ENCODE data around the gene ZDHHC6.
"Not testable (repeated sequence)": the region's sequence is repeated elsewhere in the genome, so short reads cannot be mapped to it uniquely, and the experiment has no call there.

Gene ZDHHC6

GRCh38 chr10:112446055-112446854, 459 bp downstream of the ZDHHC6 start:
- DNase-seq (ENCODE audit: low read depth in 1 of 2, low spot score in 1 of 2) = no peak

DNA sequence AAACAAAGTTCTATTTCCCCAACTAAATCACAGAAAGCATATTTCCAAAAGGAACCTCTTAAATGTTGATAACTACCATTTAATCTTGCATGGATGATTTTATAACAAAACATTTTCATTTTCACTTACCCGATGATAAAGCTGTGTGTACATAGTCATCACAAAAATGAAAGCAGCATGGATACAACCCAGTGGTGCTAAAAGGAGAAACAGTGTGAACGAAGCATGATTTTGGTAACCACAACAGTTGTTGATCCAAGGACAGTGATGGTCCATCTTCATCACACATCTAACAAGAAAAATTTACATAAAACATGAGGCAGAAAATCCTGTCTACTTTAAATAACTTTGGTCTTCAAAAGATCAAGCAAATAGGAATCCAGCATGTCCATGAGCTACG, 4.7 kb downstream of the ZDHHC6 start:
- no peak for DNase-seq (ENCODE audit: low read depth in 1 of 2, low spot score in 1 of 2)

DNA sequence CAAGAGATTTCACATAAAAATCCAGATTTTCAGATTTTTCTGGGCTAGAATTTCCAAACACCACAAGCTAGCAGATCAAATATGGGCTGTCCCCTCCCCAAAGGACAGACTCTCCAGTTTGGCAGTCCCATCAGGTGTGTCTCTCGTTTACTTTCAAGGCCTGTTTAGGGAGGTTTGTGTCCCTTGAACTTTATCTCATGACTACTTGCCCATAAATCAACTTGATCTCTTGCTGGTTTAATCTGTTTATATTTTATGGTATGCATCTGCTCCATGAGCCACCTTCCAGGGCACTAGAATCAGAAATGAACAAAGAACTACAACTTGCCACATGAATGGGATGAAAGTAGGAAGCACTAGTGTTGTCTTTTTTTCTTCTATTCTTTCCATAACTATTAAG, 5.2 kb downstream of the ZDHHC6 start:
- no peak for DNase-seq (ENCODE audit: low read depth in 1 of 2, low spot score in 1 of 2)

DNA sequence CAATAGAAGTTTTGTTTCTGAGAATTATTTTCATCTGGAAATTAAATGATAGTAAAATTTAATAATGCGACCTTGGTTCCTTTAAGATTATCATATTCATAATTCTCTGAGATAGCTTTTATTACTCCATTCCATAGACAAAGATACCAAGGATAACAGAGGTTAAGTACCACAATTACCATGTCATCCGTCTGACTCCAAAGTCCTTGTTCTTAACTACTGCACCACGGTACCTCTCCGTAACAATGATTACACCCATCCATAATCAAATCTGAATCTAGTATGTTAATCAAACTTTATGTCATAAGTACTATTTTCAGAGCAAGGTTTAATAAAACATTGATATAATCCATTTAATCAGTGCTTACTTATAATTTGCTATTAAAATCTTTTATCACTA, 8.4 kb downstream of the ZDHHC6 start:
- no peak for DNase-seq (ENCODE audit: low read depth in 1 of 2, low spot score in 1 of 2)

GRCh38 chr10:112434988-112435619, 11.6 kb downstream of the ZDHHC6 start:
- no peak for DNase-seq (ENCODE audit: low read depth in 1 of 2, low spot score in 1 of 2)

DNA sequence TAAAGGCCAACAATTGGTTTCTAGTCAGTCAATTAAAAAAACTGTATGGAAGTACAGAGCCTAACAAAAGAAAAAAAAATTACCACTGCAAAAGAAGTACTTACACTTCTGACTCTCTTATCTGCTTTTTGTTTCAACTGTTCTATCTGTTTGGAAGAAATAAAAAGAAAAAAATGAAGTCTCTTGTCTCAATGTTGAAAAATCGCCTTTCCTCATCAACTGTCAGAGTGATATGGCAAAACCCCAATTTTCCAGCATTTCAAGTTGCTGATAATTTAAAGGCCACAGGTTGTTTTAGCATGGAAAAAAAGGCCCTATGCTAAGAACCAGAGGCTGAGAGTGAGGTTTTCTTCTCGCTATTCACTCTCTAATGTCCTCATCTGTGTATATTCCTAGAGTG, 13.6 kb downstream of the ZDHHC6 start:
- DNase-seq (ENCODE audit: low read depth in 1 of 2, low spot score in 1 of 2) = no peak

DNA sequence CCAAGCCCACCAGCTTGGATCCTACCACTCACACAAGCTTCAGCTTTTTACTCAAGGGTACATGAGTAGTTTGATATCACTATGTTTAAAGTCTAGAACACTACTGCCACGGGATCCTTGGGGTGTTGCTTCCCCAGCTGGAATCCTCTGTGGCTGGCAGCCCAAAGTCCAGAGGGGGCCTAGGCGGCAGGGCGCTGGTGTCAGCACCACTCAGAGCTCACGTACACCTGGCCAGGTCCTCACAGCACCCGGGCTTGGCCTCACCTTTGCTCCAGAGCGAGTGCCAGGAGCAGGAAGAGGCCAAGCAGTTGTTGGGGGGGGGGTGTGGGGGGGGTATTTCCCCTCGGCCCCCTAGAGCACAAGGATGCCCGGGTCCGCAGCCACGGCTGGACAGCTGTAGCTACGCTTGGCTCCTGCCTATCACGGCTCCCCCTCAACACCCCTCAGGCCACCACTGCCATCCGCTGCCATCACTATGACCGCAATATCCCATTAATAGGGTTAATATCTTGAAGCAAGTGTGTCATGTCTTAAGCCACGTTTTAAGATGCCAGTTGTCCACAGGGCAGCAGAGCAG, 17.0 kb downstream of the ZDHHC6 start:
- DNase-seq (ENCODE audit: low read depth in 1 of 2, low spot score in 1 of 2) = no peak

GRCh38 chr10:112429147-112429546, 17.6 kb downstream of the ZDHHC6 start:
- no peak for DNase-seq (ENCODE audit: low read depth in 1 of 2, low spot score in 1 of 2)

GRCh38 chr10:112426111-112426510, 20.6 kb downstream of the ZDHHC6 start:
- DNase-seq (ENCODE audit: low read depth in 1 of 2, low spot score in 1 of 2) = no peak

- no peak for DNase-seq (ENCODE audit: low read depth in 1 of 2, low spot score in 1 of 2)
Measured at GRCh38 chr10:112424651-112425050, 22.1 kb downstream of the ZDHHC6 start.

GRCh38 chr10:112421731-112422130, 25.0 kb downstream of the ZDHHC6 start:
- no peak for DNase-seq (ENCODE audit: low read depth in 1 of 2, low spot score in 1 of 2)

GRCh38 chr10:112412696-112413095, 34.0 kb downstream of the ZDHHC6 start:
- no peak for DNase-seq (ENCODE audit: low read depth in 1 of 2, low spot score in 1 of 2)

DNA sequence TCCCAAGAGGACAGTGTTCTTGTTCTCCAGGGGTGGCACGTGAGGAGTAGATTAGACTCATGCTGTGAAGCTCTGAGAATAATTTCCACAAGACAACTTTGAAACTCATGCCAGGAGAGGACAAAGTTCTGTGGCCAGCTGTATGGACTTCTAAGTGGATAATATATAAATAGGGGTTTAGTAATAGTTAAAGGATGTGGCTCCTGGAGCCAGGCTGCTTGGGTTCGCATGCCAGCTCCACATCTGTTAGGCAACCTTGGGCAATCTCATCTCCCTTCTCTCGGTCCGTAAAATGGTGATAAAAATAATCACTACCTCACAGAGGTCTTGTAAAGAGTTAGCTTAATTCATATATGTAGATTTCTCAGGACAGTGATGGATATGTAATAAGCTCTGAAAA, 37.0 kb downstream of the ZDHHC6 start:
- DNase-seq (ENCODE audit: low read depth in 1 of 2, low spot score in 1 of 2) = no peak

DNA sequence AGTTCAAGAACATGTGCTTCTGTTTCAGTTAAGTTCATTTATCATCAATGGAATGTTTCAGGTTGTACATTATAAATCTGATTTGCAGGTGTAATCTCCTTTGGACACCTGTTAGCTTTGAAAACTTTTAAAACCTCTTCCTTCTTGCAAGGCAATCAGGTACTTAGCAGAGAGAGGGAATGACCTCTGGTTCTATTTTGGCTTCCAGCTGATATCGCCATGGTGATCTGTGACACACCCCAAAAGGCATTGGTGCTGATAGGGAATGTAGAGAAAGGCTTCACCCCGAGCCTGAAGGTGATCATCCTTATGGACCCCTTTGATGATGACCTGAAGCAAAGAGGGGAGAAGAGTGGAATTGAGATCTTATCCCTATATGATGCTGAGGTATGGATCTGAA, 37.4 kb downstream of the ZDHHC6 start:
- no peak for DNase-seq (ENCODE audit: low read depth in 1 of 2, low spot score in 1 of 2)

- DNase-seq (ENCODE audit: low read depth in 1 of 2, low spot score in 1 of 2) = no peak
Measured at GRCh38 chr10:112407696-112408095, 39.0 kb downstream of the ZDHHC6 start.

DNA sequence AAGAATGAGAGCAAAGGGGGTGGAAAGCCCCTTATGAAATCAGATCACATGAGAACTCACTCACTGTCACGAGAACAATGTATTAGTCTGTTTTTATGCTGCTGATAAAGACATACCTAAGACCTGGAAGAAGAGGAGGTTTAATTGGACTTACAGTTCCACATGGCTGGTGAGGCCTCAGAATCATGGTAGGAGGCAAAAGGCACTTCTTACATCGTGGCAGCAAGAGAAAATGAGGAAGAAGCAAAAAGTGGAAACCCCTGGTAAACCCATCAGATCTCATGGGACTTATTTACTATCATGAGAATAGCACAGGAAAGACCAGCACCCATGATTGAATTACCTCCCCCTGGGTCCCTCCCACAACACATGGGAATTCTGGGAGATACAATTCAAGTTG, 39.9 kb downstream of the ZDHHC6 start:
- DNase-seq (ENCODE audit: low read depth in 1 of 2, low spot score in 1 of 2) = not testable (repeated sequence)

DNA sequence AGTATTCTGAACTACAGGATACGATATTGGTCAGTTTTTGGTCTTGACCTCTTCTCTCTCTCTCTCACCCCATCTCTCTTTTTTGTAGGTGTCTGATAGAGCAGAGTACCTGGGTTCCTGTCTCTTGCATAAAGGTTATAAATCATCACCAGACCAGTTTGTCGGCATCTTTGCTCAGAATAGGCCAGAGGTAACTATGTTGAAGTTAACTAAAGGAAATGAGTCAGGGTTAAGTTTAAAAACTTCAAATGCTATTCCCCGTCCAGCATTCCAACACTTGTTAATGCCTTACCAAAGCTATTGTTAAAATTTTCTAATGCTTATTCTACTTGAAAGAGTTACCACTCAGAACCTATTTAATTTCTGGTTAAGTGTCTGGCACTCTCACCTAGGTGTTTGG, 42.1 kb downstream of the ZDHHC6 start:
- DNase-seq (ENCODE audit: low read depth in 1 of 2, low spot score in 1 of 2) = no peak

DNA sequence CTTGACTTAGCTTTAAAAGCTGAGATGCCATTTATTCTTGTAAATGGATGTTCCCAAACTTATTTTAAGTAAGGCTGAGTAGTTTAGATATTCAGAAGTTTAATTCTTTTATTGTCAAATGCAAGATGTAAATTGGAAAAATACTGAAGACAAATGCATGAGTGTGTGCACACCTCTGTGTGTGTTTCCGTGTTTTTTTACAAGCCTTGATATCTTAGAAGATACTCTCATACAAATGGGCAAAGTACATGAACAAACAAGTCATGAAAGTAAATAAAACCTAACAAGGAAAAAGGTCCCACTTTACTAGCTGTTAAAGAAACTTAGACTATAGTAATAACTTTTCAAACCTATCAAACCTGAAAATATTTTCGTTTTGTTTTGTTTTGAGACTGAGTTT, 43.8 kb downstream of the ZDHHC6 start:
- DNase-seq (ENCODE audit: low read depth in 1 of 2, low spot score in 1 of 2) = no peak

- no peak for DNase-seq (ENCODE audit: low read depth in 1 of 2, low spot score in 1 of 2)
Measured at GRCh38 chr10:112397592-112397991, 49.1 kb downstream of the ZDHHC6 start.

DNA sequence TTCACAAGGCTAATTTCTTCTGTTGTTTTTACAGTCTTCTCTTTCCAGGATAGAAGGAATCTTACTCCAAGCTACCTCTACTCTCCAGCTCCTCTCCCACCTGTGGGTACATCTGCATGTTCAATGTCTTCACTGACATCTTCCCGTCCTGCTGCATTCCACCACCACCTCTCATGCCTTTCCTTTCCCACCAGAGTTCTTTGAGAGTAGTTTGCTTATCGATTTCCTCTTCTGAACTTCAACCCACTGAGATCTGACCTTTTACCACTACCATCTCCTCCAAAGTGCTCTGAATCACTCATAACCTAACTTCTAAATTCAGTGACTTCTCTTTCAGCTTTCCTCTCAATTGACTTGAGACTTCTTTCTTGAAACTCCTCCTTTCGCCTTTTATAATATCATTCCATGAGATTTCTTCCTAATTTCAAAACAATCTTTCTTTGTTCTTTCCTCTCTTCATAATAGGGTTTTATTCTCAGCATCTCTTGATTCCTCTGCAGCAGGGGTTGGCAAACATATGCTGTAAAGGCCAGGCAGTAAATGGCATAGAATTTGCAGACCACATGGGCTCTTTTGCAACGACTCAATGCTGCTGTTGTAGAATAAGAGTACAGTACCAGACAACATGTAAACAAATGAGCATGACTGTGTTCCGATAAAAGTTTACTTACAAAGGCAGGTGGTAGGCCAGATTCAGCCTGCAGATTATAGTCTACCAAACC, 50.7 kb downstream of the ZDHHC6 start:
- DNase-seq (ENCODE audit: low read depth in 1 of 2, low spot score in 1 of 2) = no peak

DNA sequence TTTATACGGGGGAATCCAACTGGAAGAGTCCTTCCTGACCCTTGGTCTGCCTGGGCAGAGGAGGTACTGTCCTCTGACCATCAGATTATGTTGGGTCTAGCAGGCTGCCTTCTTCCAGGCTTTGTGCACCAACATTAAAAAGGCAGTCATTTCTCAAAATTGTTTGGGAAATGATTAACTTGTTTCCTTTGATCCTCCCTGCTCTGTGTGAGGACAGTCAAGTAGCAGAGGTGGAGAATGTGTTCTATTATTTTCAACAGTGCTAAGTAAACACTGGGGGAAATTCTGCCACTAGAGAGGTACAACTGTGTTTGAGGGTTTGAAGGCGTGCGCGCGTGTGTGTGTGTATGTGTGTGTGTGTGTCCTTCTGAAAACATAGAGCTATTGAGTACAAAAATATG, 52.2 kb downstream of the ZDHHC6 start:
- no peak for DNase-seq (ENCODE audit: low read depth in 1 of 2, low spot score in 1 of 2)

DNA sequence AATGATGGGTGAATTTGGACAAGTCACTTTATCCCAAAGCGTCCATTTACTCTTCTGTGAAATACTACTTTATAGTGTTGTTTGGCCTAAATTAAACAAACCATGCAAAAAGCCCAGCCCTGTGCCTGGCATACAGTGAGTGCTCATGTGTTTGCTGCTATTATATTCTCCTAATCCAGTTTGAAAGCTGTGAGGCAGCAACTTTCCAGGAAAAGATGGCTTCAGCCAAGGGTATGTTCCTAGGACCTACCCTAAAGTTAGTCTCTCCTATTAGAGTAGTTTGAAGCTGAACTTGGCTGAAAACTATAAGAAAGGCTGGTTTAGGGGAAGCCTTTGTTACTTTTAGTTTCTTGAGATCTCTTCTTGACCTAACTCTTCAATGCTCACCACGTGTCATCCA, 52.9 kb downstream of the ZDHHC6 start:
- no peak for DNase-seq (ENCODE audit: low read depth in 1 of 2, low spot score in 1 of 2)
